ENCODE results near the gene TRIM47. TPM values are rescaled to one million over a fixed set of nuclear protein-coding genes. Genes with fewer than 3 reads are reported as not detected.

The TRIM47 gene
- total RNA-seq, 4 donors from 2014 or later, result 67.8 to 147 (median 81.9) TPM

- Histone ChIP-seq H3K27me3 (no peaks in the 10 kb centered on the region), H3K4me3 (no peak overlapping the region), H3K36me3 (peaks cover 10 to 75% (median 31%) of the 10 kb centered on the region in 4 donors), H3K4me1 (no peaks in the 10 kb centered on the region), H3K9me3 (no peaks in the 10 kb centered on the region), H3K27ac (replicated peaks in 1 of 4) (no peak overlapping the region)
- 100% methylated on average over 1 of the region's 11 CpGs for WGBS
- TF ChIP-seq EP300 (IDR thresholded peaks at IDR 0.05) (no peak), POLR2A (IDR thresholded peaks at IDR 0.05; ENCODE audit: low read depth) (no peak), POLR2AphosphoS5 (IDR thresholded peaks at IDR 0.05) (no peak)
- TF ChIP-seq, protein P1, sequence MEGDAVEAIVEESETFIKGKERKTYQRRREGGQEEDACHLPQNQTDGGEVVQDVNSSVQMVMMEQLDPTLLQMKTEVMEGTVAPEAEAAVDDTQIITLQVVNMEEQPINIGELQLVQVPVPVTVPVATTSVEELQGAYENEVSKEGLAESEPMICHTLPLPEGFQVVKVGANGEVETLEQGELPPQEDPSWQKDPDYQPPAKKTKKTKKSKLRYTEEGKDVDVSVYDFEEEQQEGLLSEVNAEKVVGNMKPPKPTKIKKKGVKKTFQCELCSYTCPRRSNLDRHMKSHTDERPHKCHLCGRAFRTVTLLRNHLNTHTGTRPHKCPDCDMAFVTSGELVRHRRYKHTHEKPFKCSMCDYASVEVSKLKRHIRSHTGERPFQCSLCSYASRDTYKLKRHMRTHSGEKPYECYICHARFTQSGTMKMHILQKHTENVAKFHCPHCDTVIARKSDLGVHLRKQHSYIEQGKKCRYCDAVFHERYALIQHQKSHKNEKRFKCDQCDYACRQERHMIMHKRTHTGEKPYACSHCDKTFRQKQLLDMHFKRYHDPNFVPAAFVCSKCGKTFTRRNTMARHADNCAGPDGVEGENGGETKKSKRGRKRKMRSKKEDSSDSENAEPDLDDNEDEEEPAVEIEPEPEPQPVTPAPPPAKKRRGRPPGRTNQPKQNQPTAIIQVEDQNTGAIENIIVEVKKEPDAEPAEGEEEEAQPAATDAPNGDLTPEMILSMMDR (IDR thresholded peaks at IDR 0.05), result no peak
- intact Hi-C loops (cut with DNase I), result no loop called here
- no peak for DNase-seq (ENCODE audit: extremely low spot score)
Measured at GRCh38 chr17:75925103-75925502, 46.7 kb upstream of the TRIM47 start.

DNA sequence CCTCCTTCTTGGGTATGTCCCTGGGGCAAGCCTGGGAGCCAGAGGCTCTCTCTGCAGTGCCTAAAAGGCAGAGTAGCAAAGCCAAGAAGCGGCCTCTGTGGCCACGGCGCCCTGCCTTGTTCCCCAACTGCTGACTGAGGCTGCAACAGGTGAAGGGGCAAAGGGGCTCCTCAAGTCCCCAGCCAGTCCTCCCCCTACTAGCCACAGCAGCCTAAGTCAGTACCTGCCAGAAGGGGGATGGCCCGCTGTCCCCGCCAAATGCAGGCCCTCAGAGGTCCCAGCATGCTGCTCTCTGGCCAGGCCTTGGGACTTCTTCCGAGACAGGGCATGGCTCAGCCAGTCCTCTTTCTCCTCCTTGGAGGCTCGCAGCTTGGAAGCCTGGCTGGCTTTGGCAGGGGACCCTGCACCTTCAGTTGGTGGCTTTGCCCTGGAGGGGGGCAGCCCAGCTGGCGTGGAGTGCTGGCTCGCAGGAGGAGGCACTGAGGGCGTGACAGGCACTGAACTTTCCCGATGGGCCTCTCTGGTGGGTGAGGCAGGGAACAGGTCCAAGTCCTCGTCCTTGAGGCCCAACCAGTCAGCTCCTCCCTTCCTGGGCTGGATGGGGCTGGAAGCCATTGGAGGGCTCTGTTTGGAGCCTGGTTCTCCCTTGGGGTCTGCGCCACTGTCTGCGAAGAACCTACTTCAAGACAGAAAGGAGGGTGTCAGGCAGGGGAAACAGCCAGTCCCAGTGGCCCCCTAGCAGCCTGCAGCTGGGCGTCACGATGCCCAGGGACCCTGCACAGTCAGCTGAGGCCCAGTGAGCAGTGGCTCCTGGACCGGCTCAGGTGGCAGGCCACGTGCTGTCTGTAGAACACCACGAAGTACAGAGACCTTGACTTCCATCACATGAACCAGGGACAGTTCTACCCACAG, 44.8 kb upstream of the TRIM47 start:
- H3K27me3 ChIP-seq, result no peaks in the 10 kb centered on the region
- peaks cover 10 to 82% (median 35%) of the 10 kb centered on the region in 4 donors for H3K36me3 ChIP-seq
- TF ChIP-seq, protein P1 (IDR thresholded peaks at IDR 0.05), result no peak
- TF ChIP-seq POLR2A (IDR thresholded peaks at IDR 0.05; ENCODE audit: low read depth) (no peak), POLR2AphosphoS5 (IDR thresholded peaks at IDR 0.05) (no peak), EP300 (IDR thresholded peaks at IDR 0.05) (no peak)
- H3K27ac ChIP-seq (replicated peaks in 1 of 4), result no peak overlapping the region
- DNase-seq (ENCODE audit: extremely low spot score), result no peak
- H3K9me3 ChIP-seq, result no peaks in the 10 kb centered on the region
- intact Hi-C loops (cut with DNase I), result no loop called here
- no peaks in the 10 kb centered on the region for H3K4me1 ChIP-seq
- no peak overlapping the region for H3K4me3 ChIP-seq
- 95% methylated on average over 7 of the region's 19 CpGs for WGBS

DNA sequence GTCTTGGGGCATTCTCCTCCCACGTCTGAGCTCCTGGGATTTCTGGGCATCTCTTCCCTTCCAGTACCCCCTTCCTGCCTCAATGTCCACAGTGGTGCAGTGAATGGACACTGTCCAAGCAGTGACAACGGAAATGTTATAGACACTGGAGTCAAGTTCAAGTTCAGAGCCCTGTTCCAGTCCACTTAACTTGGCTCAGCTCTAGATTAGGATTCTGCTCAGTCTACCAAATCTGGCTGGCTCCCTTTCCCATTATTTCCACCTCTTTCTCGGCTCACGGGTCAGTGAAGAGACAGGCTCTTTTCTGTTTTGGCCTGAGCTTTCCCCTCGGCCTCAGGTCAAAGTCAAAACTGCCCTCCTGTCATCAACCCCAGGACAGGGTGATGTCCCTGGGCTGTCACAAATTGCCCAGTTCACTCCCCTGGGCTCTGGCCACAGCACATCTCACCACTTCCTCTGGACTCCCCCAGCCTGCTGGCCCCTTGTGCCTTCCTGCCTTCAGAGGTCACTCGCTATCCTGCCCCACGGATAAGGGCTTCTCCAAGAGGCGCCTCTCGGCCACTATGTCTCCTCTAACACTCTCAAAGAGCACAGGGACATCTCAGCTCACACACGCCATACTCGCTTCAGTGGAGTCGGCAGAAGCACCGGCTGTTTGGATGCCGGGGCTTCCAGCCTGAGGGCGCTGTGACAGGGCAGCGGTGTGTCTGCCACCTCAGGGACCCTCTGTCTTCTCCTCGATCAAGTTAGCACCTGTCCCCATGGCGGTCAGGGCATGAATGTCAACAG, 44.0 kb upstream of the TRIM47 start:
- H3K4me3 ChIP-seq, result no peak overlapping the region
- H3K9me3 ChIP-seq, result no peaks in the 10 kb centered on the region
- no peak for DNase-seq (ENCODE audit: extremely low spot score)
- no peak for TF ChIP-seq POLR2AphosphoS5 (IDR thresholded peaks at IDR 0.05)
- TF ChIP-seq EP300 (IDR thresholded peaks at IDR 0.05), result no peak
- TF ChIP-seq, protein P1 (IDR thresholded peaks at IDR 0.05), result no peak
- TF ChIP-seq POLR2A (IDR thresholded peaks at IDR 0.05; ENCODE audit: low read depth), result no peak
- 92% methylated on average over 17 of the region's 18 CpGs for WGBS
- H3K27me3 ChIP-seq, result no peaks in the 10 kb centered on the region
- H3K27ac ChIP-seq (replicated peaks in 1 of 4), result no peak overlapping the region
- H3K36me3 ChIP-seq, result peaks cover 10 to 91% (median 37%) of the 10 kb centered on the region in 4 donors
- intact Hi-C loops (cut with DNase I), result no loop called here
- H3K4me1 ChIP-seq, result no peaks in the 10 kb centered on the region

- Histone ChIP-seq H3K27ac (replicated peaks in 1 of 4) (no peak overlapping the region), H3K27me3 (no peaks in the 10 kb centered on the region), H3K9me3 (no peaks in the 10 kb centered on the region), H3K4me3 (no peak overlapping the region), H3K4me1 (no peaks in the 10 kb centered on the region), H3K36me3 (peaks cover 10 to 91% (median 38%) of the 10 kb centered on the region in 4 donors)
- 90% methylated on average over 5 of the region's 15 CpGs for WGBS
- no peak for TF ChIP-seq POLR2A (IDR thresholded peaks at IDR 0.05; ENCODE audit: low read depth)
- no peak for TF ChIP-seq EP300 (IDR thresholded peaks at IDR 0.05)
- TF ChIP-seq, protein P1 (IDR thresholded peaks at IDR 0.05), result no peak
- TF ChIP-seq POLR2AphosphoS5 (IDR thresholded peaks at IDR 0.05), result no peak
- intact Hi-C loops (cut with DNase I), result no loop called here
- DNase-seq (ENCODE audit: extremely low spot score), result no peak
Measured at GRCh38 chr17:75921596-75921995, 43.2 kb upstream of the TRIM47 start.

Measured in esophagus muscularis mucosa (tissue), 4 donors.